HCT116 (cell line): ENCODE results near the gene PRDM8. TPM values are rescaled to one million over a fixed set of nuclear protein-coding genes. Genes with fewer than 3 reads are reported as not detected.
"Not testable (repeated sequence)": the region's sequence is repeated elsewhere in the genome, so short reads cannot be mapped to it uniquely, and the experiment has no call there.

Experiments used
- ATAC-seq: fragments of 200-7000 bp; cut with Tn5 transposase; 2 replicates; pipeline ENCODE4 v1.9.1; 2020; ENCODE audit warnings: mild to moderate bottlenecking, moderate library complexity
- BruUV-seq: library from RNA; stranded (reverse); fragments of 400-500 nt; replicated peaks from 2 replicates; lab custom pipeline; 2021; lab: Mats Ljungman, UMichigan
- CTCF ChIA-PET: fragments of 300-600 bp; sonication (Branson Sonifier 250); formaldehyde crosslinking; loops from one replicate; lab custom pipeline; 2021; ENCODE audit warnings: antibody characterized with exemption; lab: Charles Lee
- POLR2A ChIA-PET: fragments of 300-600, 350-600 bp; sonication (Branson Sonifier 250); formaldehyde crosslinking; loops from one replicate; lab custom pipeline; 2021; ENCODE audit warnings: antibody characterized with exemption; lab: Charles Lee
- RAD21 ChIA-PET, 2 experiments: fragments of 300-600 bp; sonication (Branson Sonifier 250); formaldehyde crosslinking; loops; one replicate each; lab custom pipeline; 2023; ENCODE audit warnings: low total read pairs in 2 of 2; ENCODE audit not compliant: uncharacterized antibody in 2 of 2, unreplicated experiment in 2 of 2, low non-redundant PET in 1 of 2; lab: Charles Lee
- DNase-seq: peaks from one replicate; pipeline ENCODE4 v3.0.0-alpha.2; 2010; ENCODE audit warnings: low read depth, low spot score
- H2AFZ ChIP-seq: fragments of 200-600 bp; shearing (Covaris generic), sonication (generic); 2 replicates; pipeline ENCODE4 v1.6.1; 2017; ENCODE audit warnings: low read depth, mixed run types, mixed read lengths, antibody characterized with exemption, low read length; ENCODE audit not compliant: poor library complexity, severe bottlenecking
- H3K27ac ChIP-seq: 2 replicates; pipeline ENCODE4 v1.5.1; 2012; ENCODE audit warnings: low read depth, low read length
- H3K27me3 ChIP-seq: fragments of 200-600 bp; sonication (generic); 2 replicates; pipeline ENCODE4 v1.6.1; 2016; ENCODE audit warnings: mixed run types, low read length, mixed read lengths; ENCODE audit not compliant: insufficient read depth
- H3K36me3 ChIP-seq, 2 experiments: fragments of 200-500 bp in 1 of 2; fragments of 200-600 bp in 1 of 2; sonication (Bioruptor generic) in 1 of 2; sonication (generic) in 1 of 2; 2 replicates each; pipeline versions ENCODE4 v1.5.1 to v1.6.1; 2014 to 2016; ENCODE audit warnings: low read length in 2 of 2, inconsistent platforms in 1 of 2, mixed read lengths in 1 of 2, mixed run types in 1 of 2; ENCODE audit not compliant: insufficient read depth in 2 of 2, control insufficient read depth in 1 of 2
- H3K4me1 ChIP-seq, 2 experiments: fragments of 200-600 bp in 1 of 2; sonication (generic) in 1 of 2; 2 replicates each; pipeline versions ENCODE4 v1.5.1 to v1.6.1; 2012 to 2017; ENCODE audit warnings: low read length in 2 of 2, inconsistent platforms in 1 of 2, mild to moderate bottlenecking in 1 of 2, mixed read lengths in 1 of 2, mixed run types in 1 of 2, moderate library complexity in 1 of 2; ENCODE audit not compliant: insufficient read depth in 2 of 2, control insufficient read depth in 1 of 2
- H3K4me2 ChIP-seq: fragments of 200-600 bp; sonication (generic); 2 replicates; pipeline ENCODE4 v1.6.1; 2017; ENCODE audit warnings: mixed run types, low read length, mixed read lengths
- H3K4me3 ChIP-seq, 2 experiments: fragments of 200-600 bp in 1 of 2; sonication (generic) in 1 of 2; replicated peaks in 1 of 2; 2 replicates each; pipeline ENCODE4 v1.5.1; 2011 to 2016; ENCODE audit warnings: low read length in 2 of 2, control low read depth in 1 of 2, low read depth in 1 of 2, mild to moderate bottlenecking in 1 of 2, mixed read lengths in 1 of 2, mixed run types in 1 of 2
- H3K79me2 ChIP-seq: fragments of 200-600 bp; sonication (generic); 2 replicates; pipeline ENCODE4 v1.6.1; 2017; ENCODE audit warnings: mild to moderate bottlenecking, mixed run types, low read length, moderate library complexity, mixed read lengths; ENCODE audit not compliant: insufficient read depth
- H3K9ac ChIP-seq: fragments of 200-600 bp; sonication (generic); 2 replicates; pipeline ENCODE4 v1.6.1; 2016; ENCODE audit warnings: low read length, mixed read lengths
- H3K9me2 ChIP-seq: fragments of 200-600 bp; sonication (generic), shearing (Covaris generic); 2 replicates; pipeline ENCODE4 v1.6.1; 2017; ENCODE audit warnings: mixed run types, mild to moderate bottlenecking, moderate library complexity; ENCODE audit not compliant: insufficient read depth
- H3K9me3 ChIP-seq, 2 experiments: fragments of 200-500 bp in 1 of 2; fragments of 200-600 bp in 1 of 2; sonication (Bioruptor generic) in 1 of 2; sonication (generic) in 1 of 2; 2 replicates each; pipeline ENCODE4 v1.6.1; 2014 to 2017; ENCODE audit warnings: low read length in 2 of 2, mixed read lengths in 2 of 2, inconsistent platforms in 1 of 2, low read depth in 1 of 2, mild to moderate bottlenecking in 1 of 2, mixed run types in 1 of 2, moderate library complexity in 1 of 2; ENCODE audit not compliant: control insufficient read depth in 1 of 2, insufficient read depth in 1 of 2
- H4K20me1 ChIP-seq: fragments of 200-600 bp; sonication (generic), shearing (Covaris generic); 2 replicates; pipeline ENCODE4 v1.6.1; 2017; ENCODE audit warnings: mixed run types, mild to moderate bottlenecking, moderate library complexity; ENCODE audit not compliant: insufficient read depth
- CBX3 ChIP-seq: IDR thresholded peaks from 2 replicates; pipeline ENCODE4 v1.6.1; 2012; ENCODE audit warnings: low read depth
- CEBPB ChIP-seq: IDR thresholded peaks from 2 replicates; pipeline ENCODE4 v1.6.1; 2012; ENCODE audit warnings: low read depth
- ELF1 ChIP-seq: IDR thresholded peaks from 2 replicates; pipeline ENCODE4 v1.6.1; 2012; ENCODE audit warnings: low read depth, borderline replicate concordance
- SRF ChIP-seq: IDR thresholded peaks from 2 replicates; pipeline ENCODE4 v1.6.1; 2012; ENCODE audit warnings: low read depth
- intact Hi-C: fragments of 100-400 bp; cut with micrococcal nuclease; formaldehyde crosslinking; loops from 2 replicates; pipeline ENCODE4 v1.10.0; 2022
- total RNA-seq: library from RNA; stranded (reverse); gene quantifications from one replicate; pipeline ENCODE4 v1.2.1, GENCODE V29; 2021; ENCODE audit not compliant: unreplicated experiment

Gene PRDM8
- total RNA-seq, 1 experiment from 2014 or later: 1.4 TPM

DNA sequence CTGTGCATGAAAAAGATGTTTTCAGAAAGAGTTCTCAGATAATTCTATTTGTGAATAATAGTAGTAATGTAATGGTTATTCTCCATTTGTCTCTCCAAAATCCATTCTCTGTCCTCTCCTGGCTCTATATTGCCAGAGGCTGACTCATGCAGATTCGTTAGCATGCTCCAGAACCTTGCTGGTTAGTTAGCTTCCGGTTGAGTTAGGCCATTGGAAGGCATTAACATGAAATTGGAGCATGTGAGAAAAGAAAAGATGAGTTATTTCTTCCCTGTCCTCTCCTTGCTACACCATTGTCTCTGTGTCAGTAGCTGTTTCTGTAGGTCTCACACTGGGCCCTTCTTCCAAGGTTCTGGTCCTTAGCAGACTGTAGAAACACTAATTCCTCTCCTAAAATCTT, 23.5 kb upstream of the PRDM8 start:
- Histone ChIP-seq H3K36me3 (no peaks in the 10 kb centered on the region), H3K9me2 (no peaks in the 10 kb centered on the region), H3K4me2 (no peak overlapping the region), H2AFZ (no peak overlapping the region), H3K27me3 (no peaks in the 10 kb centered on the region), H3K4me3 (no peak overlapping the region), H3K9ac (no peak overlapping the region), H3K9me3 (no peaks in the 10 kb centered on the region), H3K4me1 (no peaks in the 10 kb centered on the region), H3K27ac (no peak overlapping the region), H3K79me2 (no peaks in the 10 kb centered on the region), H4K20me1 (no peaks in the 10 kb centered on the region)
- TF ChIP-seq CBX3 (no peak), CEBPB (no peak)
- ATAC-seq (no peak), DNase-seq (no peak)
- ChIA-PET RAD21 (no interaction called here), CTCF (no interaction called here), POLR2A (no interaction called here)
- no TSS peak for BruUV-seq
- intact Hi-C loops: no loop called here

DNA sequence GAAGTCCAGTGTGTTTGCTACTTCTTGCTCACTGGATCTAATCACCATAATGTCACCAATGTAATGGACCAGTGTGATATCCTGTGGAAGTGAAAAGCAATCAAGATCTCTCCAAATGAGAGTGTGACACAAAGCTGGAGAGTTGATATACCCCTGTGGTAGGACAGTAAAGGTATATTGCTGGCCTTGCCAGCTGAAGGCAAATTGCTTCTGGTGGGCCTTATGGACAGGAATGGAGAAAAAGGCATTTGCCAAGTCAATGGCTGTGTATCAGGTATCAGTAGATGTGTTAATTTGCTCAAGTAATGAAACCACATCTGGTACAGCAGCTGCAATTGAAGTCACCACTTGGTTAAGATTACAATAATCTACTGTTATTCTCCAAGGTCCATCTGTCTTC, 19.5 kb upstream of the PRDM8 start:
- CTCF ChIA-PET, H3K9me2 ChIP-seq, H4K20me1 ChIP-seq, RAD21 ChIA-PET, ATAC-seq, H3K9ac ChIP-seq, H3K36me3 ChIP-seq, H2AFZ ChIP-seq, H3K9me3 ChIP-seq, H3K79me2 ChIP-seq, H3K4me2 ChIP-seq, H3K27me3 ChIP-seq, H3K4me1 ChIP-seq, BruUV-seq, POLR2A ChIA-PET, H3K27ac ChIP-seq, DNase-seq, intact Hi-C loops, H3K4me3 ChIP-seq: not testable (repeated sequence)

DNA sequence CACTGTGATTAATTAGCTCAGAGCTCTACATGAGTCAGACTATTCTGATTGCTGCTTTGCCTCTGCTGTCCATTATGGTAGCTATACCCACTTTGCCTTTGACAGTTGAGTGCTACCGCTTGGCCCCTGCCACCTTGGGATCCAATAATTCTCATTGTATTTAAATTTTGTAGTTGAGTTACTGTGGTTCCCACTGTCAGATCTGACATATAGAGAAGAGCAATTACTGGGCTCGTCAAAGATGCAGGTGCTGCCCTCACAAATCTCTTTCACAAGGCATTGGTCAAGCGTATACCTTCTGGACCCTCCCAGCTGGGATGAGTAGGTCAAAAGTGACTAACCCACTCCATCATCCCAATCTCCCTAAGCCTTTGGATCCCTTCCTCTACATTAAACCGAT, 18.3 kb upstream of the PRDM8 start:
- CTCF ChIA-PET: no interaction called here
- H3K79me2 ChIP-seq: no peaks in the 10 kb centered on the region

More for the DNA sequence above, 18.3 kb upstream of the PRDM8 start:
- H3K4me3 ChIP-seq: no peak overlapping the region
- no TSS peak for BruUV-seq
- no peaks in the 10 kb centered on the region for H3K9me3 ChIP-seq
- DNase-seq (no peak), ATAC-seq (no peak)
- intact Hi-C loops: no loop called here
- H2AFZ ChIP-seq: no peak overlapping the region
- H3K27ac ChIP-seq: no peak overlapping the region
- H3K9ac ChIP-seq: no peak overlapping the region
- H3K4me2 ChIP-seq: no peak overlapping the region
- TF ChIP-seq SRF (no peak), ELF1 (no peak)
- H3K36me3 ChIP-seq: no peaks in the 10 kb centered on the region
- peaks cover 0 to 6% of the 10 kb centered on the region in 2 experiments; a peak in 1 of 4 replicates for H3K4me1 ChIP-seq
- no peaks in the 10 kb centered on the region for H3K27me3 ChIP-seq
- H3K9me2 ChIP-seq: no peaks in the 10 kb centered on the region
- POLR2A ChIA-PET: no interaction called here
- RAD21 ChIA-PET: no interaction called here
- no peaks in the 10 kb centered on the region for H4K20me1 ChIP-seq
